HG03108 (cell line): ENCODE measurements around the gene HS3ST6.
"Not testable (repeated sequence)": the region's sequence is repeated elsewhere in the genome, so short reads cannot be mapped to it uniquely, and the experiment has no call there.

Experiments
- ATAC-seq: cut with Tn5 transposase; IDR thresholded peaks from one replicate; pipeline ENCODE4 v1.9.1; 2021; ENCODE audit warnings: moderate library complexity; ENCODE audit not compliant: unreplicated experiment

HS3ST6 gene

GRCh38 chr16:1929105-1929504 is 10.9 kb upstream of the HS3ST6 start:
- ATAC-seq, result no peak

DNA sequence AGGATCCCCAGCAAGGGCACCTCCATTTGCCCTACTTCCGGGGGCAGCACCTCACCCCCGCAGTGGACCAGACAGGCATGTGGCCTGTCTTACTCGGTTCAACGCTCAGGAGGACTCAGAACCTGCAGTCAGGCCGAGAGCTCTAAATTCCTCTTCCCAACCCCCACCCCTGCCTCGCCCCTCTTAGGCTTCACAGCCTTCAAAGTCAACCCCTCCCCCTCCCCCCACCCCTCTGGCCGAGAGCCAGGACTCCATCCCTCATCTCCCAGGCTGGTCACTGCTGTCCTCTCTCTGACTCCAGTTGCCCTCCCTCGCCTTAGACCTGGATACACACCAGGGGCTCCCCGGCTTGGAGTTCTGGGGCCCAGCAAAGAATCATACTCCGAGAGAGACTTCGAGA is 8.1 kb upstream of the HS3ST6 start:
- ATAC-seq, result no peak

- ATAC-seq, result no peak
Observed at GRCh38 chr16:1924095-1924494, 5.9 kb upstream of the HS3ST6 start.

DNA sequence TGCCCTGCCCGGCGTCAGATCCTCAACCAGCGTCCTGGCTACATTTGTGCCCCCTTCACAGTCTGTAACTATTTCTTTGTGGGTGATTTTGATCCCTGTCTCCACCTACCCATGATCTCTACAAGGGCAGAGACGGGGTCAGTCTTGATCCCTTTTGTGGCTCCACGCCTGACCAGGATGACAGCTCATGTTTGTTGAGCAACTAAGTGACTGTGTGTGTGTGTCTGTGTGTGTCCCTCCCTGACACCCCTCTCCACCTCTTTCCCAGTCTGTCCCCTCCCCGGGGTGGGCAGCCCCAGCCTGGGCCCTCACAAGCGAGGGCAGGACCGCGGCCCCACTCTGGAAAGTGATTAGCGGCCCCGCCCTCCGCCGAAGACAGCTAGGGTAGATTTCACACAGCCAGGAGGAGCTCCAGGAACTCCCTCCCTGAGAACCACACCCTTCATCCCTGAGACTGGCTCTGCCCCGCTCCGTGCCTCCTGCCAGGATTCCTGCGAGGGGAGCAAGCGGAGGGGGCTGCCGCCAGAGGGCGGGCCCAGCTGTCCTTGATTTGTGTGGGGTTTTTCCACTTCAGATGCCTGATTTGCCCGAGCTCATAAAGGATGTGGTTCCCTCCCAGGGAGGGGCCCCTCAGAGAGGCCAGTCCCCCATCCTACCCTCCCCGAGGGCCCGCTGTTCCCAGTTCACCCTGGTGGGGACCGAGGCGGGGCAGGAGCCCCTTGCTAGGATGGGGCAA is 5.3 kb upstream of the HS3ST6 start:
- no peak for ATAC-seq

- ATAC-seq, result no peak
Observed at GRCh38 chr16:1922357-1922756, 4.1 kb upstream of the HS3ST6 start.

GRCh38 chr16:1920727-1921171 is 2.5 kb upstream of the HS3ST6 start:
- no peak for ATAC-seq

DNA sequence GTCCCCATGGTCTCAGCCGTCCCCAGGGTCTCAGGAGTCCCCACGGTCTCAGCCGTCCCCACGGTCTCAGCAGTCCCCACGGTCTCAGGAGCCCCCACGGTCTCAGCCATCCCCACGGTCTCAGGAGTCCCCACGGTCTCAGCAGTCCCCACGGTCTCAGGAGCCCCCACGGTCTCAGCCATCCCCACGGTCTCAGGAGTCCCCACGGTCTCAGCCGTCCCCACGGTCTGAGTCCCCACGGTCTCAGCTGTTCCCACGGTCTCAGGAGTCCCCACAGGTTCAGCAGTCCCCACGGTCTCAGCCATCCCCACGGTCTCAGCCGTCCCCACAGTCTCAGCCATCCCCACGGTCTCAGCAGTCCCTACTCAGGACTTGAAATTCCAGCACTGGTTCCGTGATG is 1.9 kb upstream of the HS3ST6 start:
- not testable (repeated sequence) for ATAC-seq

- no peak for ATAC-seq
Observed at GRCh38 chr16:1919327-1919998, 1.2 kb upstream of the HS3ST6 start.

DNA sequence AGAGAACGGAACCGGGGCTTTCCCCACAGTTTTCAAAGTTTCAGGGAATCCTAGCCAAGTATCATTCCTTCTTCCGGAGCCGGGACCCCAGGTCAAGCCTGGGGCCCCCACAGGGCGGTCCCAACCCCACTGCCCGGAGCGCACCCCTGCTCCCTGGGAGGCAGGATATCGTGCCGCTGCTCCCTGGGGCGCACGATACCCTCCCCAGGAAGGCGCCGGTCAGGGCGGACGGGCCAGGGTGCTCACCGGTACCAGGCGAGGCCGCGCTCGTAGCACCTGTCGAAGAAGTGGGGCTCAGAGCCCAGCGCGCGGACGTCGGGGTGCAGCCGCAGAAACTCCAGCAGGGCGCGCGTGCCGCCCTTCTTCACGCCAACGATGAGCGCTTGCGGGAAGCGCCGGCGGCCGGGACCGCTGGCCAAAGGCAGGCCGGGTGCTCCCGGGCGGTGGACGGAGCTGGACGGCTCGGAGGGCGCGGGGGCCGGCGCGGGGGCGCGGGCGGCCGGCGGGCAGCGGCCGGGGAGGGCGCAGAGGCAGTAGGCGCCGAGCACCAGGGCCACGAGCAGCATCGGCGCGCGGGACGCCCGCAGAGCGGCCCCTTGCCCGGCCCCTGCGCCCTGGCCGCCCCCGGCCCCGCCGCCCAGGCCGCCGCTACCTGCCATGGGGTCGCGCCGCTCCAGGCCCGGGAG is 407 bp downstream of the HS3ST6 start:
- ATAC-seq, result no peak

DNA sequence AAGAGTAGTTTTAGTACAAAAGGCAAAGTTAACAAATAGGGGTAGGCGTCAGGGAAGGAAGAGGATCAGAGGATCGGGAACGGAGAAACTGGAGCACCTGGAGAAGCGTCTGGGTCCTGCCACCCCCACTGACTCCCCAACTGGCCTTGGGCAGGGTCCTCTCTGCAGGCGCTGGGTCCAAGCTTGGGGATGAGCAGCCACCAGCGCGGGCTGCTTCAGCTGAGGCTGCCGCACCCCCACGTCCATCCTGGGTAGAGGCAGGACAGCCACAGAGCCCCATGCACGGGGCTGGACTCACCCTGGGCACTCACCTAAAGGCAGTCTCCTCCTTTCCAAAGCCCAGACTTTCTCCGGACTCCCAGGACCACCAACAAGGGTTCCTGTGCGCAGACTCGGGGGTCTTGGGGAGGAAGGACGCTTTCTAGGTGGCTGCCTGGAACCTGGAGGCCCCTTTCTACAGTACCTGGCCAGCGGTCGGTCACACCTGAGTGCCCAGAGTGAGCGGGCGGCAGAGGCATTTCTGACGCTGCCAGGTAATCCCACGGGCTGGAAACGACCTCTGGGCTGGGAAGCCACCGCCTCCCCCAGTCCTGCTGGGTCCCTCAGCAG is 1.1 kb downstream of the HS3ST6 start:
- ATAC-seq, result no peak

DNA sequence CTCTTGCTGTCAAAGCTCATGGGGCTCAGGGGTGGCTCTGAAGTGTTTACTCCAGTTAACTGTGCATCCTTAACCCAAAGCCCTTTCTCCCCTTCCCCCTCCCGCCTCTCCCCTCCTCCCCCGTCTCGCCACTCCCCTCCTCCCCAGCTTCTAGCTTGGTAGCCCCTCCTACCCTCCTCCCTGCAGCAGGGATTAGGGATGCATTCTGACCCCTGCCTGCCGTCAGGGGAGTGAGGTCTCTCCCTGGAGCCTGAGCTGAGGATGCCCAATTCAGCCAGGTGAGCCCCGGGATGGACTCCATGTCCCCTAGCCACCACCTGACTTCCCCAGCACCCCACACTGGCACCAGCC is 1.6 kb downstream of the HS3ST6 start:
- no peak for ATAC-seq

DNA sequence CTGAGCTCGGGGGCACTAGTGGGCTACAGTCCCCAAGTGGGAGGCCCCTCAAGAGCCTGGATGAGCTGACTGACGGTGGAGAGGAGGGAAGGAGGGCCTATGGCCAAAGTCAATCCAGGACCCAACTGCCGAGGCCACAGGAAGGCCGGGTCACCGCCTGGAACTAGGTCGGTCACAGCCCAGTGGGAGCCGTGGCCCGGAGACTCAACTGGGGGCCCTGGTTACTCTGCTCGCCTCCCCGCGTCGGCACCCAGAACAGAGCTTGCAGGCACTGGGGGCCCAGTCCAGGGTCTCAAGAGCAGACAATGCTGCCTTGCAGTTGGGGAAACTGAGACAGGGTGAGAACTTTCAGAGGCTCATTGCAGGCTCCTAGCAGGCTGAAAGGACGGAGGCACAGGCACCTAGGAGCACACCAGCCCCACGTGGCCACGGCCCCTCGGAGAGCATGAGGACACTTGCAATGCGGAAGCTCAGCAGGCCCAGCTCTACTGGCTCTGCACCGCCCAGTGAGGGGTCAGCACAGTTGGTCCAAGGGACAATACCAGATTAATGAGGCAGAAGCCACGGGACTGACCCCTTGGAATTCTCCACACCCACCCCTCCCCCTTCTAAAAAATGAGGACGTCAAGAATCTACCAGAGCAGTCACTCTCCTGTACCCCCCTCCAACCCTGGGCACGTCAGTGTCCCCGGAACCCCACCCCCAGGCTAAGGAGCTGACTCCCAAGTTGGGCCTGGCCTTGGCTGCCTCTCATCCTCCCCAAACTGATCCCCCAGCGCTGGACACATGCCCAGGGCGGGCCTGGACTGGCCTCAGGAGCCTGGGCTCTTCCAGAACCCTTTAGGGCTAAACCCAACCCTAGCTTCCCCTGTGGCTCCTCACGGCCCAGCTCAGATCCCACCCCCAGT is 2.2 kb downstream of the HS3ST6 start:
- ATAC-seq, result no peak

DNA sequence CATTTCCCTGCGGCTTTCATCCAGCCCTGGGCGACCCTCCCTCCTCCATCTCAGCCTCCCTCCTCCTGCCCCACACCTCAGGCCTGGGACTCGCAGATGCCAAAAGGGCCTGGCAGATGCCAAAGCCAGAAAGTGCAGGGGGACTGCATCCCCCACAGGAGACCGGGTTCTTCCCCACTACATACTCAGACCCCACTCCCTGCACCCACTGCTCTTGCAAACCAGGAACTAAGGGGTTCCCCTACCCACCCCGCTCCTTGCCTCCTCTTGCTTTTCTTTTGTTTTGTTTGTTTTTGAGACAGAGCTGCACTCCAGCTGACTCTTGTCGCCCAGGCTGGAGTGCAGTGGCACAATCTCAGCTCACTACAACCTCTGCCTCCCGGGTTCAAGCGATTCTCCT is 3.2 kb downstream of the HS3ST6 start:
- ATAC-seq, result no peak

GRCh38 chr16:1914084-1914608 is 4.1 kb downstream of the HS3ST6 start:
- no peak for ATAC-seq

DNA sequence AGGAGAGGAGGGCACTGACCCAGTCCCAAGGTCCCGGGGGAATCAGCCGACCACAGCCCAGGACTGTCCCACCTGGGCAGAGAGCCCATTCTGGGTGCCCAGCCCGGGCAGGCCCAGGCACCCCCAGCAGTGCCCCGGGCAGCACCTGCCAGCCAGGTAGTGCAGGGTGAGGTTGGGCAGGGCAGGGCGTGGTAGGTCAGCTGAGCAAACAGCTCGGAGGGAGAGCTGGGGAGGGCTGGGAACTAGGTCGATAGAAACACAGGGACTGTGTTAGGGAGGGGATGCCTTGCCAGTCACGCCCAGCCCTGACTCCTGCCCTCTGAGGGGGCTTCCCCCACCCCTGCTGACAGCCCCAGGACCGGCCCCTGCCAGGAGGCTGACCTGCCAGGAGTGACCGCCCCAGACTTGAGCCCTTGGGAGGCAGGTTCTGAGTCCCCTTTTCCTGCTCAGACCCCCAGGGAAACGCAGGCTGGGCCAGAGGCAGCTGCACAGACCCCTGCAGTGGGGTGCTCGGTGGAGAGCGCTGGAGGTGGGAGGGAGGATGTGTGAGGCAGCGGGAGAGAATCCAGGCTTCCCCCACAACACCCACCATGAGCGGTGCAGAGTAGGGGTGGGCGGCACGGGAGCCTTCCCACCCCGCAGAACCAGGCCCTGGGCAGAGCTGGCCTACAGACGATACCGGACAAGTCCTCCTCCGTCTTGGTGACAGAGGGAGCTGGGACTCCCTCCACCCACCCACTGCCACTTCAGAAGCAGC is 4.7 kb downstream of the HS3ST6 start:
- no peak for ATAC-seq

GRCh38 chr16:1912215-1912543 is 6.0 kb downstream of the HS3ST6 start:
- no peak for ATAC-seq

- ATAC-seq, result no peak
Observed at GRCh38 chr16:1911467-1912214, 6.6 kb downstream of the HS3ST6 start.

DNA sequence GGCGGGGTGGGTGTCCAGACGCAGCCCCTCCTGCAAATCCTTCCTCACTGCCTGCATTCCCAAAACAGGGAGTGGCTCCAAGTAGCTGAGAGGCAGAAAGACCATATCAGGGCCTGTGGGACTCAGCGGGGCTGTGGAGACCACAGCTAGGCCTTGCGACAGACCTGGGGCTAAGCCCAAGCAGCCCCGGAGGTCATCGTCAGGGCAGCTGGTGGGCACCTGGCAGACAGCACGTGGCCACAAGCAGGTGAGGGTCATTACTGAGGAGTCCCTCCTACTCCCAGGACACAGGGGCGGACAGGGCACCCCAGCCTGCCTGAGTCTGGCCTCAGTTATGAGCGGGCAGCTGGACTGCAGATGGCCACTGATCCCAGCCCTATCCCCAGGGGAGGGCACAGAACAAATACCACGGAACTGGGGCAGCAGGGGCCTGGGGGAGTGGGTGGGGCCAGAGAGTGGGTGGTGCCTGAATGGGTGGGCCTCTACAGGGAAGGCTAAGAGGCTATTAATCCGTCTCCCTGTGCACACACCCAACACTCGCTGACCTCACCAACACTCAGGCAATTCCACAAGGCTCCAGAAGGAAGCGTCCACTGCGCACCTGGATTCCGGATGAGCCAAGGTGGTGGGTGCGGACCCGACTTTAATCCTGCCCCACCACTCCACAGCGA is 8.5 kb downstream of the HS3ST6 start:
- ATAC-seq, result no peak

GRCh38 chr16:1908983-1909382 is 9.2 kb downstream of the HS3ST6 start:
- ATAC-seq, result no peak
